AG04450 (cell line): Measurements from ENCODE around the gene VPS37B. TPM values are rescaled to one million over a fixed set of nuclear protein-coding genes. Genes with fewer than 3 reads are reported as not detected.
"Not testable (repeated sequence)": the region's sequence is repeated elsewhere in the genome, so short reads cannot be mapped to it uniquely, and the experiment has no call there.

ENCODE experiments used
- CTCF ChIA-PET: fragments of 300-600, 350-600 bp; formaldehyde crosslinking; extraction: SDS; loops from one replicate; lab custom pipeline; 2022; ENCODE audit warnings: antibody characterized with exemption, inconsistent platforms; lab: Charles Lee
- POLR2A ChIA-PET: fragments of 350-600 bp; formaldehyde crosslinking; extraction: SDS; loops from one replicate; lab custom pipeline; 2021; ENCODE audit warnings: antibody characterized with exemption, inconsistent platforms; lab: Yijun Ruan, JAX
- DNase-seq: peaks from one replicate; pipeline ENCODE4 v3.0.0-alpha.2; 2011; ENCODE audit warnings: low read depth, low spot score
- H3K27ac ChIP-seq: one replicate; pipeline ENCODE4 v1.5.1; 2012; ENCODE audit warnings: low read depth, low read length, control low read depth
- H3K27me3 ChIP-seq: one replicate; pipeline ENCODE4 v1.6.0; 2012; ENCODE audit warnings: low read length; ENCODE audit not compliant: control insufficient read depth, insufficient read depth
- H3K4me3 ChIP-seq: 2 replicates; pipeline ENCODE4 v1.5.1; 2011; ENCODE audit warnings: mild to moderate bottlenecking, low read depth, low read length, control low read depth
- H3K9me3 ChIP-seq: 2 replicates; pipeline ENCODE4 v1.5.1; 2012; ENCODE audit warnings: low read length; ENCODE audit not compliant: control insufficient read depth, insufficient read depth
- CTCF ChIP-seq: IDR thresholded peaks from 2 replicates; pipeline ENCODE4 v1.5.1; 2011; ENCODE audit warnings: low read depth, low read length, control low read depth, inconsistent platforms
- polyA plus RNA-seq: library from polyadenylated mRNA; depleted of rRNA; stranded (reverse); fragments of >200 nt; gene quantifications from 2 replicates; pipeline ENCODE4 v1.2.3, GENCODE V29; 2011

The VPS37B gene
- polyA plus RNA-seq, 1 experiment = 24.5 TPM

- H3K27ac ChIP-seq = peak overlapping the region; percentile 13
- no peak for TF ChIP-seq CTCF
- ChIA-PET POLR2A (interaction anchor here (0.7 kb wide), 1 partner anchor 24 kb away, joined by 8 read pairs; no protein-coding TSS in a partner anchor), CTCF (interaction anchor here (0.6 to 1.0 kb wide), 3 partner anchors 34 to 58 kb away, joined by 3 to 11 read pairs (median 3); no protein-coding TSS in a partner anchor)
- no peak for DNase-seq
- peak overlapping the region; percentile 92 for H3K4me3 ChIP-seq
- peaks cover 2% of the 10 kb centered on the region; the same call in 1 of the 2 replicates for H3K9me3 ChIP-seq
- no peaks in the 10 kb centered on the region for H3K27me3 ChIP-seq
Measured at GRCh38 chr12:122894193-122895121, 1.5 kb downstream of the VPS37B start.

- no peak for DNase-seq
- TF ChIP-seq CTCF = no peak
- H3K4me3 ChIP-seq = peak overlapping the region; percentile 92; the same call in 1 of the 2 replicates
- ChIA-PET POLR2A (interaction anchor here (0.7 kb wide), 1 partner anchor 25 kb away, joined by 8 read pairs; no protein-coding TSS in a partner anchor), CTCF (interaction anchor here (0.6 to 0.7 kb wide), 3 partner anchors 35 to 85 kb away, joined by 3 to 11 read pairs (median 3); no protein-coding TSS in a partner anchor)
- no peak overlapping the region for H3K27ac ChIP-seq
- no peaks in the 10 kb centered on the region for H3K27me3 ChIP-seq
- H3K9me3 ChIP-seq = peaks cover 2% of the 10 kb centered on the region; the same call in 1 of the 2 replicates
Measured at GRCh38 chr12:122893208-122894153, 2.4 kb downstream of the VPS37B start.

DNA sequence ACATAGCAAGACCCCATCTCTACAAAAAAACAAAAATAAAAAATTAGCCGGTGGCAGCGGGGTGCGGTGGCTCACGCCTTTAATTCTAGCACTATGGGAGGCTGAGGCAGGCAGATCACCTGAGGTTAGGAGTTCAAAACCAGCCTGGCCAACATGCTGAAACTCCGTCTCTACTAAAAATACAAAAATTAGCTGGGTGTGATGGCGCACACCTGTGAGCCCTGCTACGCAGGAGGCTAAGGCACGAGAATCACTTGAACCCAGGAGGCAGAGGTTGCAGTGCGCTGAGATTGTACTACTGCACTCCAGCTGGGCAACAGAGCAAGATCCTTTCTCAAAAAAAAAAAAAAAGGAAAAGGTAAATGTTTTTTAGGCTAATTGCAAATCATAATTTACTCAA is 3.2 kb downstream of the VPS37B start:
- H3K27me3 ChIP-seq, CTCF ChIA-PET, H3K9me3 ChIP-seq, DNase-seq: not testable (repeated sequence)
- Histone ChIP-seq H3K4me3 (peak overlapping the region; percentile 31), H3K27ac (peak overlapping the region; percentile 76)
- POLR2A ChIA-PET = interaction anchor here (1.6 kb wide), 1 partner anchor 13 kb away, joined by 4 read pairs; no protein-coding TSS in a partner anchor

DNA sequence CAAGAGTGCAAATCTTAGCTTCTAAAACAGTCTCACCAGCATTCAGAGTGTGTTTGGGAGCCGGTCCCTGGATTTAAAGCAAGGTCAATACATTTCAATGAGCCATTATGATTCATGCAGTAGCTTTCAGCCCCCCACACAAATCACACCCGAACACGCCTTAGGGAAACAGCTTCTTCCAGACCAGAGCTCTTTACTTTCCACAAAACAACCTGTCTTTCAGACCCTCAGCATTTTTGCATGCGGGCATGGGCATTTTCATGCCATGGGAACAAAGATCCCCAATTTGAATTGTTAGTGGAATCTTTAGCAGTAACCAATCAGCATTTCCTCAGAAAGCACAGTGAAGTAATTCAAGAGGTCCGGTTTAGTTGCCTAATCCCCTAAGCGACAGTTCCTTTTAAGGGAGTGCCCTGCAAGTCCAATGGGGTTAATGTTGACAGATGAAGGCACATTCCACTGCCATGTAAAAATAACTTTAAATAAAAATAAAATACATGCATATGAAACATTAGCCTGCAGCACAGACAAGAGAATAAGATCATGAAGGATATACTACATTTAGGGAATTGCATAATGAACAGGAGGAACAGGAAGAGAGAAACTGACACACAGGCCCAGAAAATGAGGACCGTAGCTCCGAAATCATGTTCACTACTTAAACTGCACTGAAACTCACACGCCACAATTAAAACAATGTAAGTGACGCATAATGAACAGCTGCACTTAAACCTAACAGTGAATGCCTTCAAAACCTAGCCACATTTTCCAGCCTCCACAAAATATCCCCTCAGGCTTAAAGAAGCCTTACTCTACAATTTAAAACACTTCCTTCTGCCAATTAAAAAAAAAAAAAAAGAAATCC is 4.0 kb downstream of the VPS37B start:
- Histone ChIP-seq H3K4me3 (peak overlapping the region; percentile 30), H3K27ac (peak overlapping the region; percentile 76), H3K27me3 (no peaks in the 10 kb centered on the region), H3K9me3 (peaks cover 2% of the 10 kb centered on the region; the same call in 1 of the 2 replicates)
- no peak for TF ChIP-seq CTCF
- ChIA-PET CTCF (interaction anchor here (0.8 to 1.4 kb wide), 4 partner anchors 10 to 98 kb away, joined by 3 to 7 read pairs (median 5); no protein-coding TSS in a partner anchor), POLR2A (interaction anchor here (0.6 to 1.6 kb wide), 4 partner anchors 8 to 379 kb away, joined by 3 to 9 read pairs (median 4); no protein-coding TSS in a partner anchor)
- DNase-seq = no peak
